Body of pancreas (tissue), 4 donors: ENCODE data around the gene ACTN4.
"Not testable (repeated sequence)": the region's sequence is repeated elsewhere in the genome, so short reads cannot be mapped to it uniquely, and the experiment has no call there.

Source experiments
- POLR2A ChIP-seq, 3 donors: fragments of 450-650 bp; IDR thresholded peaks; one replicate each; pipeline ENCODE4 v1.6.1; 2016; ENCODE audit warnings: antibody characterized with exemption in 3 of 3, mild to moderate bottlenecking in 2 of 3
- TF ChIP-seq, protein P1 (sequence below), 7 experiments: fragments of 450-650 bp in 4 of 7; fragments of 200-600 bp in 3 of 7; sonication (generic) in 3 of 7; IDR thresholded peaks; one replicate each; pipeline ENCODE4 v1.5.1; 2016 to 2019; ENCODE audit warnings: antibody characterized with exemption in 7 of 7

DNA sequence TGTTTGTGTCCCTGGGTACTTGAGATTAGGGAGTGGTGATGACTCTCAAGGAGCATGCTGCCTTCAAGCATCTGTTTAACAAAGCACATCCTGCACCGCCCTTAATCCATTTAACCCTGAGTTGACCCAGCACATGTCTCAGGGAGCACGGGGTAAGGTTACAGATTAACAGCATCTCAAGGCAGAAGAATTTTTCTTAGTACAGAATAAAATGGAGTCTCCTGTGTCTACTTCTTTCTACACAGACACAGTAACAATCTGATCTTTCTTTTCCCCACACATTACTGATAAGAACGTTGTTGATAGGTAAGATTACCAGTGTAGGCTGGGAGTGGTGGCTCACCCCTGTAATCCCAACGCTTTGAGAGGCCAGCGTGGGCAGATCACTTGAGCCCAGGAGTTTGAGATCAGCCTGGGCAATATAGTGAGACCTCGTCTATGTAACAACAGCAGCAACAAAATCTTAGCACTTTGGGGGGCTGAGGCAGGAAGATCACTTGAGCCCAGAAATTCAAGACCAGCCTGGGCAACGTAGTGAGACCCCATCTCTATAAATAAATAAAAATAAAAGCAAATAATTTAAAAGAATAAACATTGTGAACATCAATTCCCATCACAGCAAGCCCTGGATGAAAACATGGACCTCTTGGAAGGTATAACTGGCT, 15.5 kb upstream of the ACTN4 start:
- TF ChIP-seq, protein P1, sequence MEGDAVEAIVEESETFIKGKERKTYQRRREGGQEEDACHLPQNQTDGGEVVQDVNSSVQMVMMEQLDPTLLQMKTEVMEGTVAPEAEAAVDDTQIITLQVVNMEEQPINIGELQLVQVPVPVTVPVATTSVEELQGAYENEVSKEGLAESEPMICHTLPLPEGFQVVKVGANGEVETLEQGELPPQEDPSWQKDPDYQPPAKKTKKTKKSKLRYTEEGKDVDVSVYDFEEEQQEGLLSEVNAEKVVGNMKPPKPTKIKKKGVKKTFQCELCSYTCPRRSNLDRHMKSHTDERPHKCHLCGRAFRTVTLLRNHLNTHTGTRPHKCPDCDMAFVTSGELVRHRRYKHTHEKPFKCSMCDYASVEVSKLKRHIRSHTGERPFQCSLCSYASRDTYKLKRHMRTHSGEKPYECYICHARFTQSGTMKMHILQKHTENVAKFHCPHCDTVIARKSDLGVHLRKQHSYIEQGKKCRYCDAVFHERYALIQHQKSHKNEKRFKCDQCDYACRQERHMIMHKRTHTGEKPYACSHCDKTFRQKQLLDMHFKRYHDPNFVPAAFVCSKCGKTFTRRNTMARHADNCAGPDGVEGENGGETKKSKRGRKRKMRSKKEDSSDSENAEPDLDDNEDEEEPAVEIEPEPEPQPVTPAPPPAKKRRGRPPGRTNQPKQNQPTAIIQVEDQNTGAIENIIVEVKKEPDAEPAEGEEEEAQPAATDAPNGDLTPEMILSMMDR (IDR thresholded peaks at IDR 0.05): not testable (repeated sequence)
- not testable (repeated sequence) for TF ChIP-seq POLR2A (IDR thresholded peaks at IDR 0.05)
